Measurements from ENCODE around the gene LRRC7. TPM values are rescaled to one million over a fixed set of nuclear protein-coding genes. Genes with fewer than 3 reads are reported as not detected.

The LRRC7 gene
- total and polyA plus RNA-seq, 9 donors = 9.0 to 28.6 (median 12.8) TPM

DNA sequence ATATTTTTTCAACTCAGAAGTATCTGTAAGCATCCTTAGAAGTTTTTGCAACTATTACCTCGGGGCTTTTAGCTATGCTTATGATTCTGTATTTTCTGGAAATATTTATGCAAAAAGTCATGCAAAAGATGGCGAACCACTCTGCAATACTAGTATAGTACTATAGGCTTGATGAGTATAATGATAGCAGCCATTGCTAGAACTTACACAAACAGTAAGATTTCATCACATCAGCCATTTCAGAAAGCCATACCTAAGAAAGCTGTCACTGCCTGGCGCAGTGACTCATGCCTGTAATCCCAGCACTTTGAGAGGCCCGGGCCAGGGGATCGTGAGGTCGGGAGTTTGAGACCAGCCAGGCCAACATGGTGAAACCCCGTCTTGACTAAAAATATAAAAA is 227.1 kb downstream of the LRRC7 start:
- Histone ChIP-seq H3K36me3 (ENCODE audit: control insufficient read depth, insufficient read depth, low read length) (no peaks in the 10 kb centered on the region), H3K27me3 (ENCODE audit: control insufficient read depth, insufficient read depth, low read length) (no peaks in the 10 kb centered on the region), H3K27ac (ENCODE audit: low read length) (no peak overlapping the region), H3K9me3 (replicated peaks; ENCODE audit: control insufficient read depth, low read depth, low read length) (no peaks in the 10 kb centered on the region), H3K4me1 (ENCODE audit: control insufficient read depth, insufficient read depth, low read length) (no peaks in the 10 kb centered on the region), H3K4me3 (ENCODE audit: low read length) (no peak overlapping the region)
- WGBS (ENCODE audit: insufficient coverage) = 90% methylated on average over 5 of the region's 7 CpGs
- no peak for DNase-seq

- Histone ChIP-seq H3K27me3 (ENCODE audit: control insufficient read depth, insufficient read depth, low read length) (no peaks in the 10 kb centered on the region), H3K4me1 (ENCODE audit: control insufficient read depth, insufficient read depth, low read length) (no peaks in the 10 kb centered on the region), H3K9me3 (replicated peaks; ENCODE audit: control insufficient read depth, low read depth, low read length) (no peaks in the 10 kb centered on the region), H3K27ac (ENCODE audit: low read length) (no peak overlapping the region), H3K4me3 (ENCODE audit: low read length) (no peak overlapping the region), H3K36me3 (ENCODE audit: control insufficient read depth, insufficient read depth, low read length) (no peaks in the 10 kb centered on the region)
- WGBS (ENCODE audit: insufficient coverage) = 80% methylated on average over 1 of the region's 2 CpGs
- no peak for DNase-seq
Measured at GRCh38 chr1:69814926-69815325, 247.2 kb downstream of the LRRC7 start.

DNA sequence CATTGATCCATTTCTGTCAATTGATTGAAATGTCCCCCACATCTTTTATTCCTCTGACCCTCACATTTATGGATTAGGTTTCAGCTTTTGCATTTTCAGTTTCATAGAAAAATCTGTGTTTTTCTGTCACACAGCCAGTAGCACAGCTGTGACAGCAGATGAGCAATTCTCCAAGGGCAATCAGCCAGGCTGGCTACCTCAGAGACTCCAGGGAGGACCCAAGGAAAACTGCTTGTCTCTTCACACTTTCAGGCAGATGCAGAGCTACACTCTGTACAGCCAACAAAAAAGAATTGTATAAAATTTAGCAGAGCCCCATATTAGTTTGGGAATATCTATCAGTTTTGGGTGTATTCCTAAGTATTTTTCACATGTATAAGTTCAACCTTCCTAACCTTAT is 257.2 kb downstream of the LRRC7 start:
- H3K9me3 ChIP-seq (replicated peaks; ENCODE audit: control insufficient read depth, low read depth, low read length) = no peaks in the 10 kb centered on the region
- H3K27me3 ChIP-seq (ENCODE audit: control insufficient read depth, insufficient read depth, low read length) = no peaks in the 10 kb centered on the region
- peak overlapping the region; percentile 60 for H3K27ac ChIP-seq (ENCODE audit: low read length)
- H3K4me1 ChIP-seq (ENCODE audit: control insufficient read depth, insufficient read depth, low read length) = peaks cover 5% of the 10 kb centered on the region
- peak; percentile 95 for DNase-seq
- no peaks in the 10 kb centered on the region for H3K36me3 ChIP-seq (ENCODE audit: control insufficient read depth, insufficient read depth, low read length)
- no peak overlapping the region for H3K4me3 ChIP-seq (ENCODE audit: low read length)

GRCh38 chr1:69827732-69828131 is 260.0 kb downstream of the LRRC7 start:
- Histone ChIP-seq H3K27me3 (ENCODE audit: control insufficient read depth, insufficient read depth, low read length) (no peaks in the 10 kb centered on the region), H3K27ac (ENCODE audit: low read length) (no peak overlapping the region), H3K9me3 (replicated peaks; ENCODE audit: control insufficient read depth, low read depth, low read length) (no peaks in the 10 kb centered on the region), H3K4me1 (ENCODE audit: control insufficient read depth, insufficient read depth, low read length) (peaks cover 5% of the 10 kb centered on the region), H3K36me3 (ENCODE audit: control insufficient read depth, insufficient read depth, low read length) (no peaks in the 10 kb centered on the region), H3K4me3 (ENCODE audit: low read length) (no peak overlapping the region)
- DNase-seq = no peak
- no CpG with 5 or more reads among the region's 2 CpGs for WGBS (ENCODE audit: insufficient coverage)

DNA sequence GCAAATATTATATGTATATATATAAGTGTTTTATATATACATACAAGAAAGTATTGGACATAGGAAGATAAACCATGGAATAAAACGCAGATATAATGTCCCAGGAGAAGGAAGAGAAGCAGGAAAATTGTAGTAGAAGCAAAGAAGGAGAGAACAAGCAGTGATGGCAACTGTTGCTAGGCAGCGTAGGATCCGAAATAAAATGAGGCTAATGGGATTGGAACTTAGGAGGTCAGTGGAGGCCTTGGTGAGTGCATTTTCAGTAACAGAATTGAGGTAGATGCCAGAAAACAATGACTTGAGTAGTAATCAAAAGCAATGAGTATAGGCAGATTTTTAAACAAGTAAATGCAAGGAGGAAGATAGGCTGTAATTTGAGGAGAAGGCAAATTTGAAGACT is 265.8 kb downstream of the LRRC7 start:
- Histone ChIP-seq H3K9me3 (replicated peaks; ENCODE audit: control insufficient read depth, low read depth, low read length) (no peaks in the 10 kb centered on the region), H3K27ac (ENCODE audit: low read length) (peak overlapping the region; percentile 57), H3K36me3 (ENCODE audit: control insufficient read depth, insufficient read depth, low read length) (no peaks in the 10 kb centered on the region), H3K4me3 (ENCODE audit: low read length) (no peak overlapping the region), H3K4me1 (ENCODE audit: control insufficient read depth, insufficient read depth, low read length) (no peaks in the 10 kb centered on the region), H3K27me3 (ENCODE audit: control insufficient read depth, insufficient read depth, low read length) (no peaks in the 10 kb centered on the region)
- 28% methylated on average over 3 of the region's 3 CpGs for WGBS (ENCODE audit: insufficient coverage)
- DNase-seq = peak; percentile 92

DNA sequence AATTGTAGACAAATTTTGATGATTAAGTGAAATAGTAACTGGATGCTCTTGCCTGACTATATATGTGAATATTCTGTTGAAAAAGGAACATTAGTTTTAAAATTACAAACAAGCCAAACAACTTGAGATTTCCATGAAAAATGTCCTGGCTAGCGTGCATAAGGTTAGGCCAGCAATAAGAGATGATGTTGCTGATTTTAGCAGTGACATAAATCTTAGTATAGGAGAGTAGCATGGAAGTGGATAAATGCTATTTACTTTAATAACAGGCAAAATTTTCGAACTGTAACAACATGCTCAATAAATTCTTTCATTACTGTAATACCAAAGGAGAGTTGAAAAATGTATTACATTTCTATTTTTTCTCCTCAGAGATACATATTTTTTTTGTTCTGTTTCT is 266.6 kb downstream of the LRRC7 start:
- Histone ChIP-seq H3K27ac (ENCODE audit: low read length) (peak overlapping the region; percentile 14), H3K4me1 (ENCODE audit: control insufficient read depth, insufficient read depth, low read length) (no peaks in the 10 kb centered on the region), H3K9me3 (replicated peaks; ENCODE audit: control insufficient read depth, low read depth, low read length) (no peaks in the 10 kb centered on the region), H3K36me3 (ENCODE audit: control insufficient read depth, insufficient read depth, low read length) (no peaks in the 10 kb centered on the region), H3K27me3 (ENCODE audit: control insufficient read depth, insufficient read depth, low read length) (no peaks in the 10 kb centered on the region), H3K4me3 (ENCODE audit: low read length) (no peak overlapping the region)
- no CpG with 5 or more reads among the region's 2 CpGs for WGBS (ENCODE audit: insufficient coverage)
- DNase-seq = peak; percentile 81

DNA sequence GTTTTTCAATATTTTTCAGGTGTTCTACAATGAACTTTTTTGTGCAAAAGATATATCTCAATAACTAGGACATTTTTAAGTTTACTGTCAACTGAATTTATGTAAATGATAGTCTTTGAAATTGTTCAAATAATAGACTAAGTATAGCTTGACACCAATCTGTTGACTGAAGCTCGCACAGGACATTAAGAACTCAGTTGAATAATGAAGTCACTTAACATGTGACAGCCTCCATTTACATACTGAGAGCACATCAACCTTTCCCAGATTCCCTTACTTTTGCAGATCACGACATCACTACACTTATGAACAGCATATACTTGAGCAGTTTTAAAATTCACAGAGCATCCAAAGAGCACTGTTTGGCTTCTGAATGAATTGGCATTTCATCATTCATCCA is 268.2 kb downstream of the LRRC7 start:
- WGBS (ENCODE audit: insufficient coverage) = 86% methylated on average over 2 of the region's 2 CpGs
- no peaks in the 10 kb centered on the region for H3K27me3 ChIP-seq (ENCODE audit: control insufficient read depth, insufficient read depth, low read length)
- H3K4me1 ChIP-seq (ENCODE audit: control insufficient read depth, insufficient read depth, low read length) = no peaks in the 10 kb centered on the region
- H3K36me3 ChIP-seq (ENCODE audit: control insufficient read depth, insufficient read depth, low read length) = no peaks in the 10 kb centered on the region
- DNase-seq = no peak
- no peak overlapping the region for H3K4me3 ChIP-seq (ENCODE audit: low read length)
- H3K27ac ChIP-seq (ENCODE audit: low read length) = no peak overlapping the region
- no peaks in the 10 kb centered on the region for H3K9me3 ChIP-seq (replicated peaks; ENCODE audit: control insufficient read depth, low read depth, low read length)

- no peak overlapping the region for H3K4me3 ChIP-seq (ENCODE audit: low read length)
- H3K4me1 ChIP-seq (ENCODE audit: control insufficient read depth, insufficient read depth, low read length) = no peaks in the 10 kb centered on the region
- H3K27ac ChIP-seq (ENCODE audit: low read length) = no peak overlapping the region
- peak; percentile 42 for DNase-seq
- no peaks in the 10 kb centered on the region for H3K9me3 ChIP-seq (replicated peaks; ENCODE audit: control insufficient read depth, low read depth, low read length)
- H3K36me3 ChIP-seq (ENCODE audit: control insufficient read depth, insufficient read depth, low read length) = no peaks in the 10 kb centered on the region
- no CpG with 5 or more reads among the region's 1 CpG for WGBS (ENCODE audit: insufficient coverage)
- H3K27me3 ChIP-seq (ENCODE audit: control insufficient read depth, insufficient read depth, low read length) = no peaks in the 10 kb centered on the region
Measured at GRCh38 chr1:69836971-69837636, 269.4 kb downstream of the LRRC7 start.

- Histone ChIP-seq H3K36me3 (ENCODE audit: control insufficient read depth, insufficient read depth, low read length) (no peaks in the 10 kb centered on the region), H3K9me3 (replicated peaks; ENCODE audit: control insufficient read depth, low read depth, low read length) (no peaks in the 10 kb centered on the region), H3K27ac (ENCODE audit: low read length) (no peak overlapping the region), H3K27me3 (ENCODE audit: control insufficient read depth, insufficient read depth, low read length) (no peaks in the 10 kb centered on the region), H3K4me1 (ENCODE audit: control insufficient read depth, insufficient read depth, low read length) (no peaks in the 10 kb centered on the region), H3K4me3 (ENCODE audit: low read length) (no peak overlapping the region)
- no peak for DNase-seq
- no CpG with 5 or more reads among the region's 1 CpG for WGBS (ENCODE audit: insufficient coverage)
Measured at GRCh38 chr1:69842326-69842725, 274.6 kb downstream of the LRRC7 start.

DNA sequence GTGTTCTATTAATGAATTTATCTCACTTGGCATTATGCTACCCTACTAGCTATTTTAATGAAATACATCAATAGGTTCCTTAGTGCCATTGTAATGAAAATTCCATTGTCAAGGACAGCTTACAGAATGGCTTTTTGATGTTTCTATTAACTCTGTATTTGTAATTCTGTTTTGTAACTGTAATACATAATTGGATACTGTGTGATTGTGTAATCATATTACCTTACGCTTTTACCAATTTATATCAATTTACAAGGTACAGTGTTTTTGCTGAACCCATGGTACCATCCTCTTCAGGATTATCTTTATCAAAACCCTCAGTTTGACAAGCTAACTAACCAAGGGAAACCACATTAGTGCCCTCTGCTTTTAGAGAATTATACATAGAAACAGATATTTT is 277.9 kb downstream of the LRRC7 start:
- WGBS (ENCODE audit: insufficient coverage) = no CpG with 5 or more reads among the region's 1 CpG
- no peak for DNase-seq
- Histone ChIP-seq H3K4me3 (ENCODE audit: low read length) (no peak overlapping the region), H3K9me3 (replicated peaks; ENCODE audit: control insufficient read depth, low read depth, low read length) (no peaks in the 10 kb centered on the region), H3K27me3 (ENCODE audit: control insufficient read depth, insufficient read depth, low read length) (no peaks in the 10 kb centered on the region), H3K4me1 (ENCODE audit: control insufficient read depth, insufficient read depth, low read length) (no peaks in the 10 kb centered on the region), H3K36me3 (ENCODE audit: control insufficient read depth, insufficient read depth, low read length) (no peaks in the 10 kb centered on the region), H3K27ac (ENCODE audit: low read length) (no peak overlapping the region)

DNA sequence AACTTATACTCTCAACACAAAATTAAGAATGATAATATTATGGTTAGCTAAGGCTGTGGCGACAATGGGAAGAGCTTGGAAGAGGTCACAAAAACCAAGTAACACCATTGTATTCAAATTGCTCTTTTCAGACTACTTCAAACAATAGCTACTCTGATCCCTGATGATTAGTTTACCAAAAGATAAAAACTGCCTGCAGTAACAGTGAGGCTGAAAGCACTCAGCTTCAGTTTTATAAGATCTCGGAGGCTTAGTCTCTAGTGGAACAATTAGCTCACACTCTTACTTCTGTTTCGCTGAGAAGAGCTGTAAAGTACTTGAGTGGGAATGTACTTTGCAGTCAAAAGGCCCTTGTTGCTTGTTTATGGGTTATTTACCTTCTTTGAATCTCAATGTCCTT is 278.5 kb downstream of the LRRC7 start:
- WGBS (ENCODE audit: insufficient coverage) = no CpG with 5 or more reads among the region's 3 CpGs
- H3K4me3 ChIP-seq (ENCODE audit: low read length) = no peak overlapping the region
- no peaks in the 10 kb centered on the region for H3K4me1 ChIP-seq (ENCODE audit: control insufficient read depth, insufficient read depth, low read length)
- no peaks in the 10 kb centered on the region for H3K27me3 ChIP-seq (ENCODE audit: control insufficient read depth, insufficient read depth, low read length)
- H3K27ac ChIP-seq (ENCODE audit: low read length) = no peak overlapping the region
- DNase-seq = no peak
- H3K36me3 ChIP-seq (ENCODE audit: control insufficient read depth, insufficient read depth, low read length) = no peaks in the 10 kb centered on the region
- no peaks in the 10 kb centered on the region for H3K9me3 ChIP-seq (replicated peaks; ENCODE audit: control insufficient read depth, low read depth, low read length)

Measured in muscle of leg (tissue), 11 donors.